Inferior parietal cortex (tissue), 1 donor: ENCODE measurements around the gene CHST11.
"Not testable (repeated sequence)": the region's sequence is repeated elsewhere in the genome, so short reads cannot be mapped to it uniquely, and the experiment has no call there.

Source experiments
- DNase-seq: peaks from one replicate; pipeline ENCODE4 v3.0.0-alpha.2; 2016; ENCODE audit errors: extremely low spot score

Gene CHST11

GRCh38 chr12:104738331-104738730 lies 281.6 kb downstream of the CHST11 start:
- no peak for DNase-seq

DNA sequence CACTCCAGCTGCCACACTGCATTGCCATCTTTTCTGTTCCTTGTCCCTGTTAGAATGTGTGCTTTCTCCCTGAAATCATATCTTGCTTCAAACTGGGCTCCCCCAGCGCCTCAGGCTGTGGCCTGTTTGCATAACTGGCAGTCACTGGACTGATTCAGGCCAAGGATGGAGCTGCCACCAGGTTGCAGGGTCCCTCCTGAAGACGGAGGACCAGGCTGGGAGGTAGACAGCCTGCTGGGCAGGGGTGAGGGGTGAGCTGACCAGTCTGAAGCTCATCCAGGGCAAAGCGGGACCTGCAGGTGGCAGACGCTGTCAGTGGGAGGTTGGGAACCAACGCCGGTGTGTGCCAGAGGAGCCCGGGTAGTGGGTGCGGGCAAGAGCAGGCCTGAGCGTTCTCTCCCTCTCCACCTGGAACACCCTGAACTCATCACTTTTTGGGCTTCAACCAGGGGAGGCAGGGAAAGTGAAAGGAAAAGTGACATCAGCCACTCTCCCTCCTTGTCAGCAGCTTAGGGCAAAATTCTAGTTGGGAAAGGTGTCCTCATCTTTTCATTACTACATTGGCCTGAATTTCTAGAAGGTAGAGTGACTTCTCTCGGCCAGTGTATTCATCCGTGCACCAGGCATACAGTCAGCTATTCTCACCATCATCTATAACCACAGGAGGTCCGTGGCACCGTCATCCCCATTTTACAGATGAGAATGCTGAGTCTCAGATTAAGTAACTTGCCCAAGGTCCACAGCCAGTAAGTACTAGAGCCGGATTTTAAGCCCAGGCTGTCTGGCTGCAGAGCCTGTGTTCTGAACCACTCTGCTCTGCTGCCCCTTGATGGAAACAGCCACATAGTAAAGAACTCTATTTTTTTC lies 282.3 kb downstream of the CHST11 start:
- no peak for DNase-seq

- DNase-seq = peak; percentile 42
Measured at GRCh38 chr12:104740668-104741067, 283.9 kb downstream of the CHST11 start.

DNA sequence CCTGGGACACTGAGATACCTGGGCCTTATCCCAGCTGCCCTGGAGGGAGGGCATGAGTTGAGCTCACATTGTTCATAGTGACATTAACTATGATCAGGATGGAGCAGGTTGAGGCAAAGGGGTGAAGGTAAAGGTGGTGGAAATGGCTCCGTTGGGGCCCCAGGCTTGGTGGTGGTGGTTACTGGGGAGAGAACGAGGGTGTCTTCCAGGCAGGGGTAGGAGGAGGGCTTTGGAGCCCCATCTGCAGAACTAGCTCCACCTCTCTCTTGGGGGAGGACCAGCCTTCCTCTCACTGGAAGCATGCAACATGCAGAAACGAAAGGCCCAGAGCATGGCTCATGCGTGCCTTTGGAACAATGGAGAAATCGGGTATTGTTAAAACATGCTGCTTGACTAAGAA lies 284.3 kb downstream of the CHST11 start:
- DNase-seq = no peak

DNA sequence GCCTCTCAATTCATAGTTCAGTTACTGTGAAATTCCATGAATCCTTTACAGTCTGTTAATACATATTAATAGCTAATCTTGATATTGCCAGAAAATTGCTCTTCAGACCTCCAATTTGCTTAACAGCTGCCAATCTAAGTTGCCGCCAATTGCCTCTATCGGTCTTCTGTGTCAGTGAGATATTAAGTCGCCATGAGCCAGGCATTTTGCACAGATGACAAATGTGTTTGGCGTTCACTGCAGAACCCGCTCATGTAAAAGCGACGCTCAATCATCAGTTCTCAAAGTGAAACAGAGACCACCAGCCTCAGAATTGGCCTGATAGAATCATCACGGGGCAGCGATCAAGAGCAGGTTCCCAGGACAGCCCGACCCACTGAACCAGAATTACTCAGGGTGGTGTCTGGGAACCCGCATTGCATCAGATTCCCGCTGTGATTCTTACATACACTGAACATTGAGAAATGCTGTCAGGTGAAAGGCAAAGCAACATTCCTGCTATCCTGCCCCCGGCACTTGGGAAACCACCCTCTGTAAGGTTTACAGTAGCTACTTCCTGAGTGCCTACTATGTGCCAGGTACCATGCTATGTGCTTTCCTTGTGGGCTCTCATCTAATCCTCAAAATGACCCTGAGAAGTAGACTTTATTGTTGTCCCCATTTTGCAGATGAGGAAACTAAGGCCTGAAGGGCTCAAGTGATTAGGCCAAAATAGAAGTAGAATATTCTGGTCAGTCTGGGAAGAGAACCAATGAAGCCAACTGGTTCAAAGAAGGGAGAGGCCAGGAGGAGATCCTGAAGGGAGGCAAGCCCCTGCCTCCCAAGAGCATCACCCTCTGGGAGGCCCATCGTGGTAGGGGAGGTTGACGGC lies 285.0 kb downstream of the CHST11 start:
- no peak for DNase-seq

GRCh38 chr12:104742551-104743201 lies 285.9 kb downstream of the CHST11 start:
- DNase-seq = peak; percentile 43

GRCh38 chr12:104743202-104743580 lies 286.4 kb downstream of the CHST11 start:
- DNase-seq = no peak

DNA sequence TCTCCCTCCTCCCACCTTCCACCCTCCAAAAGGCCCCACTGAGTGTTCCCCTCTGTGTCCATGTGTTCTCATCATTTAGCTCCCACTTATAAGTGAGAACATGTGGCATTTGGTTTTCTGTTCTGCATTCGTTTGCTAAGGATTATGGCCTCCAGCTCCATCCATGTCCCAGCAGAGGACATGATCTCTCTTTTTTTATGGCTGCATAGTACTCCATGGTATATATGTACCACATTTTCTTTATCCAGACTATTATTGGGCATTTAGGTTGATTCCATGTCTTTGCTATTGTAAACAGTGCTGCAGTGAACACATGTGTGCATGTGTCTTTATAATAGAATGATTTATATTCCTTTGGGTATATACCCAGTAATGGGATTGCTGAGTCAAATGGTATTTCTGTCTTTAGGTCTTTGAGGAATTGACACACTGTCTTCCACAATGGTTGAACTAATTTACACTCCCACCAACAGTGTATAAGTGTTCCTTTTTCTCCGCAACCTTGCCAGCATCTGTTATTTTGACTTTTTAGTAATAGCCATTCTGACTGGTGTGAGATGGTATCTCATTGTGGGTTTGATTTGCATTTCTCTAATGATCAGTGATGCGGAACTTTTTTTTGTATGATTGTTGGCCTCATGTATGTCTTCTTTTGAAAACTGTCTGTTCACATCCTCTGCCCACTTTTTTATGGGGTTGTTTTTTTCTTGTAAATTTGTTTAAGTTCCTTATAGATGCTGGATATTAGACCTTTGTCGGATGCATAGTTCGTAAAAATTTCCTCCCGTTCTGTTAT lies 287.2 kb downstream of the CHST11 start:
- DNase-seq = not testable (repeated sequence)

GRCh38 chr12:104746467-104747088 lies 289.8 kb downstream of the CHST11 start:
- no peak for DNase-seq

GRCh38 chr12:104747330-104747729 lies 290.6 kb downstream of the CHST11 start:
- no peak for DNase-seq

DNA sequence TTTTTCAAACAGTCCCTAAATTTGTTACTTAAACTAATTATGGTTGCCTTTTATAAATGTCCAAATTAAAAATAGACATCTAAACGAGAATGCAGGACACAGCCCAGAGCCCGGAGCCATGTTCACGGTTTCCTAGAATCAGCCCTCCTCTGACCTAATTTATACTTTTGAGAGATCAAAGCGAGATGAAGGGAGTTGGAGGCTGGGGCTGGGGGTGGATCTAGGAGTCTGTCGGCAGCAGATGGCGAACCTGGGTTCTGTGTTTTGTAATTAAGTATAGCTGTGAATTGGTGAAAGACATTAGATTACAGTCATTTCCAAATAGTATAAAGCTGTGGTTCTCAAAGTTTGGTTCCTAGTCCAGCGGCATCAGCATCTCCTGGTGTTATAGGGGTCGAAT lies 291.2 kb downstream of the CHST11 start:
- no peak for DNase-seq

- no peak for DNase-seq
Measured at GRCh38 chr12:104748356-104748755, 291.6 kb downstream of the CHST11 start.

GRCh38 chr12:104748790-104749189 lies 292.0 kb downstream of the CHST11 start:
- no peak for DNase-seq

GRCh38 chr12:104749545-104749944 lies 292.8 kb downstream of the CHST11 start:
- no peak for DNase-seq

DNA sequence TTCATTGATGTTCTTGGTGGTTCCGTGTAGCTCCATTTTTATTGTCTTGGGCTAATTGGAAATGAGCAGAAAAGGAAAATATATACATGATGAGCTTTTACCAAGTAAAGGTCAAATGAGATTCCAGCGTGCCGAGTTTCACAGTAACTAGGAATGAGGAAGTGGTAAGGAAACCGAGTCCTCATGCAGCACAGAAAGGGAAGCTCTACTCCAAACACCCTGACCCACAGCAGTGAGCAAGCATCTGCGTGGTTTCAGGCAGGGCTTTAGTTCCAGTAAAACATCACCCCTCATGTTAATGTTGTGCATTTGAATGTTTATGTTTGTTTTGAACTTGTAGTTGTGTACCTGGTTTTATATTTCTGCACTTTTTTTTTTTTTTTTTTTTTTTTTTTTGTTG lies 293.3 kb downstream of the CHST11 start:
- no peak for DNase-seq

DNA sequence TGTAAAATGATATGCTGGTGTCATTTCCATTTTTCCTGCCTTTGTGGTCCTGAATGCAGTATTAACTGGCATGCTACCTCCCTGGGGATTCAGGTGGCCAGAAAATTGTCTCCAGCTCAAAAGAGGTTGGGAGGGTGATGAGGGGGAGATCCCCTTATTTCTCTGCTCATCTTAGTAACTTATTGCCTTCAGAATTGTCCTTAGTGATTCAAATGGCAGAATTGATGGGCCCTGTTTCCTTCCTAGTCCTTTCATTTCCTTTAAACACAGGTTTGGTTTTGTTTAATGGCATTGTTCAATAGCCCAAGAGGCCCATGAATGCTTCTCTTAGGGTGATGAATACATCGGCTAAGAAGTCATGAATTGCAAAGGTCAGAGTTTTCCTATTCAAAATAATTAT lies 294.4 kb downstream of the CHST11 start:
- DNase-seq = no peak

GRCh38 chr12:104751594-104751993 lies 294.8 kb downstream of the CHST11 start:
- no peak for DNase-seq

- no peak for DNase-seq
Measured at GRCh38 chr12:104752016-104752415, 295.3 kb downstream of the CHST11 start.

- DNase-seq = no peak
Measured at GRCh38 chr12:104752881-104753280, 296.1 kb downstream of the CHST11 start.

DNA sequence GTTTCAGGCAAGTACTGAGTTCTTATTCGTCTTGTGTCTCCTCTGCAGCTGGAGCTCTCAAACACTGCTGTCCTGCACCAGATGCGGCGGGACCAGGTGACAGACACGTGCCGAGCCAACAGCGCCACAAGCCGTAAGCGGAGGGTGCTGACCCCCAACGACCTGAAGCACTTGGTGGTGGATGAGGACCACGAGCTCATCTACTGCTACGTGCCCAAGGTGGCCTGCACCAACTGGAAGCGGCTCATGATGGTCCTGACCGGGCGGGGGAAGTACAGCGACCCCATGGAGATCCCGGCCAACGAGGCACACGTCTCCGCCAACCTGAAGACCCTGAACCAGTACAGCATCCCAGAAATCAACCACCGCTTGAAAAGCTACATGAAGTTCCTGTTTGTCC lies 300.2 kb downstream of the CHST11 start:
- no peak for DNase-seq

DNA sequence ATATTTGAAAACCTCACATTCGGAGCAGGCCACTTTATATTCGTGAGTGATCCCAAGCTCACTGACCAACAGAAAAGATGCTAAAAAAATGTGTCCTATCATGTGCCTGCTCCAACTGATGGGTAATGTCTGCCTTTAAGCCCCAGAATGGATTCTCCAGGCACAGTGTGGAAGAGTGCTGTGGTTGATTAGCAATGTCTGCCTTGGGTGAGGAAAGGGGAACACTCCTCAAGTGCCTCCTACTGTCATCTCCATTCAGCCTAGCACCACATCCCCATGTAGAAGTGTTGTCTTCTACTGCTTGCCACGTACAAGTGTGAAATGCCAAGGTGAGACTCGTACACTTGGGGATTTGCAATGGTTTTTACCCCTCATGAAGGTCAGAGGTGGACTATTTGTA lies 302.0 kb downstream of the CHST11 start:
- no peak for DNase-seq
